KBM-7 (cell line): ENCODE results near the gene MOB3A.
A peak's percentile ranks its signal among the peaks of the same experiment; 100 is the strongest.

Experiments
- DNase-seq: peaks from one replicate; pipeline ENCODE4 v3.0.0-alpha.2; 2015
- in situ Hi-C: fragments of 300-500 bp; cut with MboI; formaldehyde crosslinking; loops from 2 replicates; pipeline ENCODE4 v1.14.3; 2020; ENCODE audit warnings: low sequenced_read_pairs, low pct_unique_long_range_greater_than_20kb, mixed read lengths

The MOB3A gene

DNA sequence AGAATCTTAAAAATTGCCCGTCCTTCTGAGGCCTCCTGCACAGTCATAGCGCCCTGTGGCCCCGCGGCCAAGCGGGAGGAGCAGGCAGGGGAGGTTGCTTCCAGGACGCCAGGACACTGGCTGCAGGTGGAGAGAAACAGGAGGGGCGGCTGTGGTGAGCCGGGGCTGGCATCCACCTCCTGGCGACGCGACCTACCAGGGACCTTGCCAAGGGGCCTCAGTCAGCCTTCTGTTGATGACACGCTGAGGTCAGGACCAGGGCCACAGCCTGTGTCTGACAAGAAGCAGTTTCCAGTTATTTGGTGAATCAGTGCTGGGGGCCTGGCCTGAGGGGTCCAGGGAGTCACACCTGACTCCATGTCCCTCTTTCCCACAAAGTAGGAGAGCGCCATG, 31.7 kb downstream of the MOB3A start:
- no peak for DNase-seq

GRCh38 chr19:2063824-2064223, 32.3 kb downstream of the MOB3A start:
- DNase-seq, result no peak
- in situ Hi-C loops, result no loop called here

More for the DNA sequence above, 31.7 kb downstream of the MOB3A start:
- in situ Hi-C loops, result no loop called here

- no peak for DNase-seq
- in situ Hi-C loops, result no loop called here
Measured at GRCh38 chr19:2062770-2063169, 33.4 kb downstream of the MOB3A start.

GRCh38 chr19:2062389-2062729, 33.8 kb downstream of the MOB3A start:
- in situ Hi-C loops, result no loop called here

GRCh38 chr19:2061495-2062388, 34.4 kb downstream of the MOB3A start:
- in situ Hi-C loops, result no loop called here
- peak; percentile 98 for DNase-seq

More at GRCh38 chr19:2062389-2062729, 33.8 kb downstream of the MOB3A start:
- no peak for DNase-seq

GRCh38 chr19:2060884-2061494, 35.1 kb downstream of the MOB3A start:
- in situ Hi-C loops, result no loop called here
- DNase-seq, result peak; percentile 45

DNA sequence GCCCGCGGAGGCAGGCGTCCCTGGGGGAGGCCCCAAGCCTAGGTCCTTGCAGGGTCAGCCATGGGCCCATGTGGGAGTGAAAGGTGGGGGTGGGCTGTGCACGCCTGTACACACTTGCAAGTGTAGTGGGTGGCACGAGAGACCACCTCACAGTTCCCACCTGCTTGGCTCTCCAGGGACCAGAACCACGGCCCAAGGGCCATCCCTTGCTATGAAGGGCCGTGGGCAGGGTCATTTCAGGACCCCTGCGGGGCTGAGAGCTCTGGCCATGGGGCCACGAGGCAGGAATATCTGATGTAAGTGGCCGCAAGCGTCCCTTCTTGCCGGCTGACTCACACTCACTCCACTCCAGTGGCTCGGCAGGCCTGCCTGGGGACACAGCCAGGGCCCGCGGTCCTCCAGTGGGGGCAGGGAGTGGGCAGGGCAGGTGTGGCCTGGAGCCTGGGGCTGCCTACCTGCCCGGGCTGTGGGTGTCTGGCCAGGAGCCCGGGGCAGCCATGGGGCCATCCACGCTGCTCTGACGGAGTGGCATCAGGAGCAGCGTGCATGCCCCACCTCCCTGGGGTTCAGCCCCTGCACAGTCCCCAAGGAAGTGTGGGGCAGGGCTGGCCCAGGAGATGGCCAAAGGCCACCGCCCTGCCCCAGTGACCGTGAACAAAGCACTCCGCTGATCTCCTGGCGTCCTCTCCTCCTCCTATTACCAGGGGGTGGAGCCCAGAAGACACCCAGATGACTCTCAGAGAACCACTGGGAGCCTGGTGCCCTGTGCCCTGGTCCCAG, 36.5 kb downstream of the MOB3A start:
- in situ Hi-C loops, result no loop called here
- DNase-seq, result no peak

DNA sequence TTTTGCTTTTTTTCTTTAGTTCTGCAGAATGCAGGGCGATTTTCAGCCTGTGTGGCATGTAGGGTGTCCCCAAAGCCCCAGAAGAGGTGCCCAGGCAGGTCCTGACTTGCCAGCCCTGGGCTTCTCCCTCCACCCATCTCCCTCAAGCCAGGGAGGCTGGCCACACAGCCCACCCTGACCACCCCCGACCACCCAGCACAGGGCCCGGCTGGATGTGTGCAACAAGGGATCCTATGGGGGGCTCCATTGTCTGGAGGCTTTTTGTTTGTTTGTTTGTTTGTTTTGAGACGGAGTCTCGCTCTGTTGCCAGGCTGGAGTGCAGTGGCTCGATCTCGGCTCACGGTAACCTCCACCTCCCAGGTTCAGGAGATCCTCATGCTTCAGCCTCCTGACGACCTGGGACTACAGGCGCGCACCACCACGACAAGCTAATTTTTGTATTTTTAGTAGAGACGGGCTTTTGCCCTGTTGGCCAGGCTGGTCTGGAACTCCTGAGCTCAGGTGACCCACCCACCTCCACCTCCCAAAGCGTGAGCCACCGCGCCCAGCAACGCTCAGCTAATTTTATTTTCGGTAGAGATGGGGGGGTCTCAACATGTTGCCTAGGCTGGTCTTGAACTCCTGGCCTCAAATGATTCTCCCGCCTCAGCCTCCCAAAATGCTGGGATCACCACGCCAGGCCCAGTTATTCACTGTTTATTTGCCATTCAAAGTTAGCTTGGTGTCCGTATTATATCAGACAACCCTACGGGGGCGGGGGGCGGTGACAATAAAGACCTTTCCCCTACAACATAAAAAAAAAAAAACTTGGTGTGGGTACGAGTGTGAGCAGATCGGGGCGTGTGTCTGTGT, 37.3 kb downstream of the MOB3A start:
- DNase-seq, result no peak
- in situ Hi-C loops, result no loop called here

- in situ Hi-C loops, result no loop called here
Measured at GRCh38 chr19:2057484-2058469, 38.3 kb downstream of the MOB3A start.

GRCh38 chr19:2056837-2057192, 39.3 kb downstream of the MOB3A start:
- in situ Hi-C loops, result no loop called here
- DNase-seq, result no peak

More at GRCh38 chr19:2057484-2058469, 38.3 kb downstream of the MOB3A start:
- no peak for DNase-seq

DNA sequence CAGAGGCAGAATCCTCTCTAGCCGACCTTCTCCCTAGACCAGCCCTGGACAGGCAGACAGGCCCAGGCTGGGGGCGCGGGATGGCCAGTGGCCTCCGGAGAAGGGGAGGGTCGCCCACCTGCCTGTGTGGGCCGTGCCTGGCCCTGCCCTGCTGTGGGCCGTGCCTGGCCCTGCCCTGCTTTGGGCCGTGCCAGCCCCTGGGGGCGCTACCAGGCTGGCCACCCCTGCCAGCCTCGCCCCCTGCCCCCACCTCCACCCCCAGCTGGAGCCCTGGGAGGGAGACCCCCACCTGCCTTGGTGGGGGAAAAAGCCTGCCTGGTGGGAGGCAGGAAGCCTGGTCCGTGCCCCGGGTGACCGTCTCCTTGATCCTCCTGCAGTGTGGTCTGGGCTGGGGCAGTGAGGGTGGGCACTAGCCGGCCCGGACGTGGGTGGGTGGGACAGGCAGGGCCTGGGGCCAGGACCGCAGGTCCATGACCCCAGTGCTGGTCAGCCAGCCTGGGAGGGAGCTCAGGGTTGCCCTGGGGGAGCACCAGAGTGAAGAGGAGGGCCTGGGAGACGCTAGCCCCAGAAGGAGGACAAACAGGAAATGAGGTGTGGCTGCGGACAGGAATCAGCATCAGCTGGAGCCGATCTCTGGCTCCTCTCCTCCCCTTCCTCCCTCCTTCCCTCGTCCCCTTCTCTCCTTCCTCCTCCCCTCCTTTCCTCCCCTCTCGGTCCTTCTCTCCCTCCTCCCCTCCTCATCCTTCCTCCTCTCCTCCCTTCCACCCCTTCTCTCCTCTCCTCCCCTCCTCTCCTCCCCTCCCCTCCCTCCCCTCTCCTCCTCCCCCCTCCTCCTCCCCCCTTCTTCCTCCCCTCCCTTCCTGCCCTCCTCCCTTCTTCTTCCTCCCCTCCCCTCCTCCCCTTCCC, 39.9 kb downstream of the MOB3A start:
- peak; percentile 39 for DNase-seq
- in situ Hi-C loops, result no loop called here

GRCh38 chr19:2054763-2055162, 41.4 kb downstream of the MOB3A start:
- DNase-seq, result no peak
- in situ Hi-C loops, result no loop called here

GRCh38 chr19:2053601-2054389, 42.3 kb downstream of the MOB3A start:
- in situ Hi-C loops, result no loop called here
- no peak for DNase-seq

DNA sequence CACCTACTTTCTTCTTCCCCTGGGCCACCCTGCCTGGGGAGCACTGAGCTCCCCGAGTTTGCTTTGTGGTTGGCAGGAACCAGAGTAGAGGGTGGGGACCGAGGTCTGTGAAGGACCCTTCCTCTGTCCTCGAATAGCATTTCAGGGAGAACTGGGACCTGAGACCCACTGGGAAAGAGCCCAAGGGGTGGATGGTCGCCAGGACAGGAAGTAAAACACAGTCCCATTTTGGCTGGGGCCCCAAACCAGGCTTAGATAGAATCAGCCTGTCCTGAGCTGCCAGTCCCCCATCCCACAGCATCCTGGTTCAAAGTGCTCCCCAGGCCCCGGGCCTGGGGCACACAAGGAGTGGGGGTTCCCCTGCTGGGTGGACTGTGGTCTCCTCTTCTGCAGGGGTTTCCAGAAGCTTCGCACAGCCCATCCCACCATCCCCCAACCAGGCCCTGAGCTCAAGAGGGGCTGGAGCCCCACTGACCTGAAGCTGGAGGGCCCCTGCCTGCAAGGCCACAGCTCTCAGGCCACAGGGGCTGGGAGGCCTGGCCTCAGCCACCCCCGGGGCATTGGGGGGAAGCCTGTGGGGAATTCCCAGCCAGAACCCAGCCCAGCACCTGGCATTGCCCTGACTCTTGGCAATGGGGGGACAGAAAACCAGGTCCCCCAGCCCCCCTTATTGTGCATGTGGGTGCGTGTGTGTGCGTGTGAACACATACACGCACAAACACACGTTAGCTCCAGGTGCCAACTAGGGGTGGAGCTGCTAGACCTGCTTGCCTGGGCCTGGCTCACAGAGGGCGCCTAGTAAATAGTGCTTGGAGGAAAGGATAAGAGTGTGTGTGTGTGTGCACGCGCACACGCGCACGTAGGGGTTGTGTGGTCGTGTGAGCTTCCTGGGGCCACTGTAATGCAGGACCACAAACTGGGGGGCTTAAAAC, 44.1 kb downstream of the MOB3A start:
- in situ Hi-C loops, result no loop called here

GRCh38 chr19:2050991-2051772, 44.9 kb downstream of the MOB3A start, which contains the start of gene MKNK2:
MKNK2 (minus strand) TSS chr19:2051244; CDS start chr19:2050851, 393 bp downstream.
- in situ Hi-C loops, result no loop called here
- DNase-seq, result peak; percentile 85

More for the DNA sequence above, 44.1 kb downstream of the MOB3A start:
- peak; percentile 39 for DNase-seq
